Mesendoderm (in vitro differentiated cells): Measurements from ENCODE around the gene ATP10A.

Experiments
- DNase-seq: peaks from one replicate; pipeline ENCODE4 v3.0.0; 2013
- H2AK5ac ChIP-seq: 2 replicates; pipeline ENCODE4 v1.6.1; 2013; ENCODE audit warnings: low read length, inconsistent platforms
- H2BK120ac ChIP-seq: 2 replicates; pipeline ENCODE4 v1.6.1; 2013; ENCODE audit warnings: low read depth, mild to moderate bottlenecking, low read length, moderate library complexity, mixed read lengths
- H2BK15ac ChIP-seq: replicated peaks from 2 replicates; pipeline ENCODE4 v1.6.1; 2013; ENCODE audit warnings: low read depth, mild to moderate bottlenecking, moderate library complexity
- H2BK5ac ChIP-seq: 2 replicates; pipeline ENCODE4 v1.6.1; 2013; ENCODE audit warnings: low read length, inconsistent platforms
- H3K18ac ChIP-seq: 2 replicates; pipeline ENCODE4 v1.6.1; 2013; ENCODE audit warnings: mild to moderate bottlenecking, low read length, mixed read lengths
- H3K23ac ChIP-seq: one replicate; pipeline ENCODE4 v1.6.1; 2013; ENCODE audit warnings: low read length
- H3K27ac ChIP-seq: 2 replicates; pipeline ENCODE4 v1.5.1; 2013; ENCODE audit warnings: low read depth, mild to moderate bottlenecking, inconsistent platforms, low read length, moderate library complexity
- H3K27me3 ChIP-seq: 2 replicates; pipeline ENCODE4 v1.6.1; 2013; ENCODE audit warnings: low read length, control low read depth, mild to moderate bottlenecking, inconsistent platforms; ENCODE audit not compliant: insufficient read depth, poor library complexity
- H3K36me3 ChIP-seq: 2 replicates; pipeline ENCODE4 v1.6.1; 2013; ENCODE audit warnings: low read length, inconsistent platforms; ENCODE audit not compliant: control insufficient read depth, insufficient read depth
- H3K4ac ChIP-seq: one replicate; pipeline ENCODE4 v1.6.1; 2013; ENCODE audit warnings: low read depth, mild to moderate bottlenecking, low read length, moderate library complexity
- H3K4me1 ChIP-seq: 2 replicates; pipeline ENCODE4 v1.6.1; 2013; ENCODE audit warnings: low read depth, low read length, inconsistent platforms; ENCODE audit not compliant: control insufficient read depth
- H3K4me2 ChIP-seq: 2 replicates; pipeline ENCODE4 v1.6.1; 2013; ENCODE audit warnings: low read length
- H3K4me3 ChIP-seq: 2 replicates; pipeline ENCODE4 v1.5.1; 2013; ENCODE audit warnings: mild to moderate bottlenecking, low read length
- H3K56ac ChIP-seq: one replicate; pipeline ENCODE4 v1.6.1; 2013; ENCODE audit warnings: low read length
- H3K79me1 ChIP-seq: 2 replicates; pipeline ENCODE4 v1.6.1; 2013; ENCODE audit warnings: low read length, inconsistent platforms
- H3K79me2 ChIP-seq: 2 replicates; pipeline ENCODE4 v1.6.1; 2013; ENCODE audit warnings: mild to moderate bottlenecking, low read length; ENCODE audit not compliant: control insufficient read depth, insufficient read depth
- H3K9ac ChIP-seq: 2 replicates; pipeline ENCODE4 v1.6.1; 2013; ENCODE audit warnings: low read length, inconsistent platforms
- H4K5ac ChIP-seq: one replicate; pipeline ENCODE4 v1.6.1; 2013; ENCODE audit warnings: low read length
- H4K8ac ChIP-seq: one replicate; pipeline ENCODE4 v1.6.1; 2013; ENCODE audit warnings: low read depth, mild to moderate bottlenecking, control low read depth, low read length, moderate library complexity
- WGBS: extraction: QIAGEN DNeasy Blood & Tissue Kit; methylation state at CpG from one replicate; pipeline ENCODE4 v1.1.7; 2013; ENCODE audit warnings: low lambda C conversion rate, missing lambda C conversion rate; ENCODE audit not compliant: insufficient coverage; ENCODE audit errors: extremely low coverage; 5-methylcytosine and 5-hydroxymethylcytosine counted together

ATP10A gene

GRCh38 chr15:25770031-25770430 lies 93.1 kb downstream of the ATP10A start:
- Histone ChIP-seq H3K27me3 (no peaks in the 10 kb centered on the region), H3K4me3 (no peak overlapping the region), H3K79me2 (no peaks in the 10 kb centered on the region), H2BK5ac (no peak overlapping the region), H4K8ac (no peak overlapping the region), H3K18ac (no peak overlapping the region), H4K5ac (no peak overlapping the region), H3K4me1 (no peaks in the 10 kb centered on the region), H3K4ac (no peak overlapping the region), H3K36me3 (no peaks in the 10 kb centered on the region), H3K4me2 (no peak overlapping the region), H3K79me1 (no peaks in the 10 kb centered on the region), H3K23ac (no peak overlapping the region), H2BK120ac (no peak overlapping the region), H3K9ac (no peak overlapping the region), H2AK5ac (no peak overlapping the region), H3K56ac (no peak overlapping the region), H2BK15ac (no peak overlapping the region), H3K27ac (no peak overlapping the region)
- DNase-seq = no peak
- WGBS = no CpG with 5 or more reads among the region's 14 CpGs

- DNase-seq = no peak
- no peak overlapping the region for H2BK5ac ChIP-seq
- H3K27ac ChIP-seq = no peak overlapping the region
- H3K4me1 ChIP-seq = no peaks in the 10 kb centered on the region
- WGBS = no CpG with 5 or more reads among the region's 1 CpG
- no peak overlapping the region for H3K56ac ChIP-seq
- no peak overlapping the region for H2BK120ac ChIP-seq
- H3K4me2 ChIP-seq = no peak overlapping the region
- H3K4ac ChIP-seq = no peak overlapping the region
- H4K8ac ChIP-seq = no peak overlapping the region
- no peak overlapping the region for H3K9ac ChIP-seq
- H3K4me3 ChIP-seq = no peak overlapping the region
- no peaks in the 10 kb centered on the region for H3K79me1 ChIP-seq
- H3K27me3 ChIP-seq = no peaks in the 10 kb centered on the region
- H3K79me2 ChIP-seq = no peaks in the 10 kb centered on the region
- H3K23ac ChIP-seq = no peak overlapping the region
- H3K36me3 ChIP-seq = no peaks in the 10 kb centered on the region
- no peak overlapping the region for H4K5ac ChIP-seq
- H2AK5ac ChIP-seq = no peak overlapping the region
- no peak overlapping the region for H2BK15ac ChIP-seq
- H3K18ac ChIP-seq = no peak overlapping the region
These were observed 94.9 kb downstream of the ATP10A start for GRCh38 chr15:25768271-25768670.

GRCh38 chr15:25767356-25768151 lies 95.6 kb downstream of the ATP10A start:
- Histone ChIP-seq H3K4ac (no peak overlapping the region), H3K4me1 (no peaks in the 10 kb centered on the region), H3K79me1 (no peaks in the 10 kb centered on the region), H2BK120ac (no peak overlapping the region), H2AK5ac (no peak overlapping the region), H3K23ac (no peak overlapping the region), H3K27ac (no peak overlapping the region), H3K9ac (no peak overlapping the region), H3K4me2 (no peak overlapping the region), H3K18ac (no peak overlapping the region), H3K4me3 (no peak overlapping the region), H3K56ac (no peak overlapping the region), H3K27me3 (no peaks in the 10 kb centered on the region), H3K79me2 (no peaks in the 10 kb centered on the region), H4K8ac (no peak overlapping the region), H2BK15ac (no peak overlapping the region), H2BK5ac (no peak overlapping the region), H3K36me3 (no peaks in the 10 kb centered on the region), H4K5ac (no peak overlapping the region)
- WGBS = no CpG with 5 or more reads among the region's 13 CpGs
- DNase-seq = no peak

GRCh38 chr15:25766417-25766816 lies 96.7 kb downstream of the ATP10A start:
- H3K4ac ChIP-seq = no peak overlapping the region
- no peaks in the 10 kb centered on the region for H3K4me1 ChIP-seq
- H3K27ac ChIP-seq = no peak overlapping the region
- no peak for DNase-seq
- no peaks in the 10 kb centered on the region for H3K79me2 ChIP-seq
- no peak overlapping the region for H3K23ac ChIP-seq
- no peak overlapping the region for H3K4me2 ChIP-seq
- no peak overlapping the region for H3K9ac ChIP-seq
- WGBS = no CpG with 5 or more reads among the region's 7 CpGs
- H2AK5ac ChIP-seq = no peak overlapping the region
- no peak overlapping the region for H4K8ac ChIP-seq
- no peaks in the 10 kb centered on the region for H3K36me3 ChIP-seq
- H2BK5ac ChIP-seq = no peak overlapping the region
- no peaks in the 10 kb centered on the region for H3K27me3 ChIP-seq
- H3K18ac ChIP-seq = no peak overlapping the region
- H2BK15ac ChIP-seq = no peak overlapping the region
- H2BK120ac ChIP-seq = no peak overlapping the region
- no peak overlapping the region for H3K56ac ChIP-seq
- H3K79me1 ChIP-seq = no peaks in the 10 kb centered on the region
- H3K4me3 ChIP-seq = no peak overlapping the region
- no peak overlapping the region for H4K5ac ChIP-seq

GRCh38 chr15:25764980-25765735 lies 98.0 kb downstream of the ATP10A start:
- H3K79me2 ChIP-seq = no peaks in the 10 kb centered on the region
- H3K79me1 ChIP-seq = no peaks in the 10 kb centered on the region
- no peak overlapping the region for H3K4ac ChIP-seq
- DNase-seq = no peak
- H2BK5ac ChIP-seq = no peak overlapping the region
- no peak overlapping the region for H2BK120ac ChIP-seq
- H3K9ac ChIP-seq = no peak overlapping the region
- no peak overlapping the region for H3K23ac ChIP-seq
- no peak overlapping the region for H4K8ac ChIP-seq
- H3K56ac ChIP-seq = no peak overlapping the region
- no peak overlapping the region for H2AK5ac ChIP-seq
- no peaks in the 10 kb centered on the region for H3K27me3 ChIP-seq
- no CpG with 5 or more reads among the region's 14 CpGs for WGBS
- H2BK15ac ChIP-seq = no peak overlapping the region
- H3K4me1 ChIP-seq = no peaks in the 10 kb centered on the region
- no peaks in the 10 kb centered on the region for H3K36me3 ChIP-seq
- no peak overlapping the region for H3K4me2 ChIP-seq
- no peak overlapping the region for H3K27ac ChIP-seq
- no peak overlapping the region for H3K4me3 ChIP-seq
- no peak overlapping the region for H3K18ac ChIP-seq
- no peak overlapping the region for H4K5ac ChIP-seq
